Skeletal muscle tissue (tissue), 4 donors: ENCODE data around the gene GAREM2. TPM values are rescaled to one million over a fixed set of nuclear protein-coding genes. Genes with fewer than 3 reads are reported as not detected.

ENCODE experiments used
- H3K27ac ChIP-seq: one replicate; pipeline ENCODE4 v1.7.0; 2013; ENCODE audit warnings: mild to moderate bottlenecking, low read depth, low read length, inconsistent platforms
- H3K27me3 ChIP-seq, 3 donors: one replicate each; pipeline ENCODE4 v1.7.0; 2013; ENCODE audit warnings: low read length in 3 of 3; ENCODE audit not compliant: control insufficient read depth in 3 of 3, insufficient read depth in 3 of 3
- H3K36me3 ChIP-seq, 3 donors: one replicate each; pipeline ENCODE4 v1.7.0; 2013; ENCODE audit warnings: low read length in 3 of 3; ENCODE audit not compliant: control insufficient read depth in 3 of 3, insufficient read depth in 3 of 3
- H3K4me1 ChIP-seq, 3 donors: one replicate each; pipeline ENCODE4 v1.7.0; 2013; ENCODE audit warnings: low read length in 3 of 3, mild to moderate bottlenecking in 3 of 3; ENCODE audit not compliant: control insufficient read depth in 3 of 3, insufficient read depth in 3 of 3
- H3K4me3 ChIP-seq, 3 donors: one replicate each; pipeline ENCODE4 v1.7.0; 2013; ENCODE audit warnings: low read length in 3 of 3
- H3K9ac ChIP-seq, 3 donors: one replicate each; pipeline ENCODE4 v1.7.0; 2013; ENCODE audit warnings: low read length in 3 of 3, mild to moderate bottlenecking in 3 of 3, moderate library complexity in 2 of 3, low read depth in 1 of 3
- H3K9me3 ChIP-seq, 3 donors: one replicate each; pipeline ENCODE4 v1.7.0; 2013; ENCODE audit warnings: low read length in 3 of 3; ENCODE audit not compliant: control insufficient read depth in 3 of 3
- total RNA-seq: library from RNA; depleted of rRNA; stranded (reverse); fragments of >200 nt; gene quantifications from one replicate; pipeline ENCODE4 v1.2.3, GENCODE V29; 2014
- donor health status: Osteomylitis.

The GAREM2 gene
- total RNA-seq, 1 donor from 2014 or later: 1.0 TPM

GRCh38 chr2:26195040-26195984, 22.4 kb downstream of the GAREM2 start:
- peaks cover 68 to 87% (median 84%) of the 10 kb centered on the region in 3 donors for H3K36me3 ChIP-seq
- peaks cover 0 to 12% (median 3%) of the 10 kb centered on the region in 3 donors for H3K4me1 ChIP-seq
- no peaks in the 10 kb centered on the region for H3K9me3 ChIP-seq
- no peak overlapping the region for H3K9ac ChIP-seq
- H3K4me3 ChIP-seq: no peak overlapping the region
- no peak overlapping the region for H3K27ac ChIP-seq
- H3K27me3 ChIP-seq: no peaks in the 10 kb centered on the region

GRCh38 chr2:26196683-26197418, 24.0 kb downstream of the GAREM2 start:
- peaks cover 57 to 82% (median 80%) of the 10 kb centered on the region in 3 donors for H3K36me3 ChIP-seq

GRCh38 chr2:26197516-26197915, 24.6 kb downstream of the GAREM2 start:
- no peaks in the 10 kb centered on the region for H3K9me3 ChIP-seq
- H3K4me1 ChIP-seq: peaks cover 0 to 12% (median 3%) of the 10 kb centered on the region in 3 donors
- no peak overlapping the region for H3K4me3 ChIP-seq
- H3K36me3 ChIP-seq: peaks cover 57 to 85% (median 81%) of the 10 kb centered on the region in 3 donors
- no peak overlapping the region for H3K9ac ChIP-seq
- H3K27ac ChIP-seq: no peak overlapping the region
- H3K27me3 ChIP-seq: no peaks in the 10 kb centered on the region

More at GRCh38 chr2:26196683-26197418, 24.0 kb downstream of the GAREM2 start:
- Histone ChIP-seq H3K9ac (no peak overlapping the region), H3K27me3 (no peaks in the 10 kb centered on the region), H3K4me3 (no peak overlapping the region), H3K4me1 (peaks cover 0 to 12% (median 3%) of the 10 kb centered on the region in 3 donors), H3K27ac (no peak overlapping the region), H3K9me3 (no peaks in the 10 kb centered on the region)

GRCh38 chr2:26202981-26203490, 30.1 kb downstream of the GAREM2 start:
- no peak overlapping the region for H3K4me3 ChIP-seq
- no peaks in the 10 kb centered on the region for H3K4me1 ChIP-seq
- H3K27ac ChIP-seq: no peak overlapping the region
- peaks cover 44 to 78% (median 68%) of the 10 kb centered on the region in 3 donors for H3K36me3 ChIP-seq
- H3K27me3 ChIP-seq: no peaks in the 10 kb centered on the region
- H3K9ac ChIP-seq: no peak overlapping the region
- H3K9me3 ChIP-seq: no peaks in the 10 kb centered on the region

- Histone ChIP-seq H3K27ac (no peak overlapping the region), H3K36me3 (peaks cover 47 to 78% (median 67%) of the 10 kb centered on the region in 3 donors), H3K9ac (no peak overlapping the region)
These were observed 31.0 kb downstream of the GAREM2 start for GRCh38 chr2:26203906-26204305.

GRCh38 chr2:26212011-26212410, 39.1 kb downstream of the GAREM2 start:
- Histone ChIP-seq H3K27ac (no peak overlapping the region), H3K27me3 (no peaks in the 10 kb centered on the region), H3K9me3 (no peaks in the 10 kb centered on the region), H3K9ac (no peak overlapping the region), H3K4me3 (no peak overlapping the region), H3K36me3 (peaks cover 51 to 80% (median 76%) of the 10 kb centered on the region in 3 donors), H3K4me1 (no peaks in the 10 kb centered on the region)

More at GRCh38 chr2:26203906-26204305, 31.0 kb downstream of the GAREM2 start:
- Histone ChIP-seq H3K9me3 (no peaks in the 10 kb centered on the region), H3K4me1 (no peaks in the 10 kb centered on the region), H3K27me3 (no peaks in the 10 kb centered on the region), H3K4me3 (no peak overlapping the region)

- no peak overlapping the region for H3K27ac ChIP-seq
- H3K9me3 ChIP-seq: no peaks in the 10 kb centered on the region
- H3K36me3 ChIP-seq: peaks cover 42 to 60% (median 55%) of the 10 kb centered on the region in 3 donors
- no peak overlapping the region for H3K9ac ChIP-seq
- no peaks in the 10 kb centered on the region for H3K4me1 ChIP-seq
- H3K27me3 ChIP-seq: no peaks in the 10 kb centered on the region
- no peak overlapping the region for H3K4me3 ChIP-seq
These were observed 41.9 kb downstream of the GAREM2 start for GRCh38 chr2:26214759-26215158.

GRCh38 chr2:26215833-26216232, 42.9 kb downstream of the GAREM2 start:
- Histone ChIP-seq H3K4me3 (no peak overlapping the region), H3K27ac (no peak overlapping the region), H3K36me3 (peaks cover 42 to 55% (median 46%) of the 10 kb centered on the region in 3 donors), H3K9me3 (no peaks in the 10 kb centered on the region), H3K9ac (no peak overlapping the region), H3K27me3 (no peaks in the 10 kb centered on the region), H3K4me1 (no peaks in the 10 kb centered on the region)

- H3K27ac ChIP-seq: no peak overlapping the region
- H3K27me3 ChIP-seq: no peaks in the 10 kb centered on the region
- no peak overlapping the region for H3K9ac ChIP-seq
- peaks cover 0 to 2% (median 0%) of the 10 kb centered on the region in 3 donors for H3K4me1 ChIP-seq
- peaks cover 42 to 56% (median 46%) of the 10 kb centered on the region in 3 donors for H3K36me3 ChIP-seq
- H3K9me3 ChIP-seq: no peaks in the 10 kb centered on the region
- H3K4me3 ChIP-seq: no peak overlapping the region
These were observed 43.7 kb downstream of the GAREM2 start for GRCh38 chr2:26216587-26216986.
